Measurements from ENCODE around the gene DAZAP2.
"Not testable (repeated sequence)": the region's sequence is repeated elsewhere in the genome, so short reads cannot be mapped to it uniquely, and the experiment has no call there.

Gene DAZAP2

GRCh38 chr12:51247523-51248206, 9.0 kb downstream of the DAZAP2 start:
- DNase-seq (ENCODE audit: low spot score) = no peak

DNA sequence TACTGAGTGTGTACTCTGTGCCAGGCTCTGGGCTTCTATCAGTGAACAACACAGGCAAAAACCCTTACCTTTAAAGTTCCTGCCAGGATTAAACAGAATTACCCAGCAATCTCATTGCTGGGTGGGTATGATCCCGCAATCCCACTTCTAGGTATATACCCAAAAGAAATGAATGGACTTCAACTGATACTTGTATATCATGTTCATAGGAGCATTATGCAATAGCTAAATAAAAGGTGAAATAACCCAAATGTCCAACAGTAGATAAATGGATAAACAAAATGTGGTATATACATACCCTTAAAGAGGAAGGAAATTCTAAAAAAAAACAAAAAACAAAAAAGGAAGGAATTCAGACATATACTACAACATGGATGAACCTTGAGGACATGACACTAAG, 14.7 kb downstream of the DAZAP2 start:
- no peak for DNase-seq (ENCODE audit: low spot score)

- no peak for DNase-seq (ENCODE audit: low spot score)
Observed at GRCh38 chr12:51254536-51254935, 15.9 kb downstream of the DAZAP2 start.

DNA sequence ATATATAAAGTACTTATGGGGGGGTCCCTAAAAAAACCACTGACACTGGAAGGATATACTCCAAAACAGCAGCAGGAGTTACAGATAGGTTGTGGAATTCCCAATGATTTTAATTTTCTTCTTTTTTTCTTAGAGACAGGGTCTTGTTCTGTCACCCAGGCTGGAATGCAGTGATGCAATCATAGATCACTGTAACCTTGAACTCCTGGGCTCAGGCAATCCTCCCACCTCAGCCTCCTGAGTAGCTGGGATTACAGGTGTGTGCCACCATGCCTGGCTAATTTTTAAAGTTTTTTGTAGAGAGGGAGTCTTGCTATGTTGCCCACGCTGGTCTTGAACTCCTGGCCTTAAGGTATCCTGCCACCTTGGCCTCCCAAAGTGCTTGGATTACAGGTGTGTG, 21.0 kb downstream of the DAZAP2 start:
- DNase-seq (ENCODE audit: low spot score) = not testable (repeated sequence)

GRCh38 chr12:51262758-51263177, 24.1 kb downstream of the DAZAP2 start:
- peak; percentile 58 for DNase-seq (ENCODE audit: low spot score)

- DNase-seq (ENCODE audit: low spot score) = no peak
Observed at GRCh38 chr12:51263341-51263740, 24.7 kb downstream of the DAZAP2 start.

DNA sequence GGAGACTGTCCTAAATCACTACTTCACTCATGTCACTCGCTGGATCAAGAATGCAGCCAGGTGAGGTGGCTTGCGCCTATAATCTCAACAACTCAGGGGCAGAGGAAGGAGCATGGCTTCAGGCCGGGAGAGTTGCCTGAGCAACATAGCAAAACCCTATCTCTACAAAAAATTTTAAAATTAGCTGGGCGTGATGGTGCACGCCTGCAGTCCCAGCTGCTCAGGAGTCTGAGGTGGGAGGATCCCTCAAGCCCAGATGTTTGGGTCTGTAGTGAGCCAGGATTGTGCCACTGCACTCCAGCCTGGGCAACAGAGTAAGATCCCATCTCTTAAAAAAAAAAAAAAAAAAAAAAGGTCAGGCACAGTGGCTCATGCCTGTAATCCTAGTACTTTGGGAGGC, 25.7 kb downstream of the DAZAP2 start:
- no peak for DNase-seq (ENCODE audit: low spot score)

DNA sequence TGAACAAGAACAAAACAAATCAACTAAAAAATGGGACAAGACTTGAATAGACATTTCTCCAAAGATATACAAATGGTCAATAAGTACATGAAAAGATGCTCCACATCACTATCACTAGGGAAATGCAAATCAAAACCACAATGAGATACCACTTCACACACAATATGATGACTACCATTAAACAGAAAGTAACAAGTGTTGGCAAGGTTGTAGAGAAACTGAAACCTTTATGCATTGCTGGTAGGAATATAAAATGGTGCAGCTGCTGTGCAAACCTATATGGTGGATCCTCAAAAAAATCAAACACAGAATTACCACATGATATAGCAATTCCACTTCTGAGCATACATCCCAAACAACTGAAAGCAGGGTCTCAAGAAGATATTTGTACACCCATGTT, 26.4 kb downstream of the DAZAP2 start:
- no peak for DNase-seq (ENCODE audit: low spot score)

GRCh38 chr12:51269174-51270066, 30.8 kb downstream of the DAZAP2 start:
- peak; percentile 67 for DNase-seq (ENCODE audit: low spot score)

DNA sequence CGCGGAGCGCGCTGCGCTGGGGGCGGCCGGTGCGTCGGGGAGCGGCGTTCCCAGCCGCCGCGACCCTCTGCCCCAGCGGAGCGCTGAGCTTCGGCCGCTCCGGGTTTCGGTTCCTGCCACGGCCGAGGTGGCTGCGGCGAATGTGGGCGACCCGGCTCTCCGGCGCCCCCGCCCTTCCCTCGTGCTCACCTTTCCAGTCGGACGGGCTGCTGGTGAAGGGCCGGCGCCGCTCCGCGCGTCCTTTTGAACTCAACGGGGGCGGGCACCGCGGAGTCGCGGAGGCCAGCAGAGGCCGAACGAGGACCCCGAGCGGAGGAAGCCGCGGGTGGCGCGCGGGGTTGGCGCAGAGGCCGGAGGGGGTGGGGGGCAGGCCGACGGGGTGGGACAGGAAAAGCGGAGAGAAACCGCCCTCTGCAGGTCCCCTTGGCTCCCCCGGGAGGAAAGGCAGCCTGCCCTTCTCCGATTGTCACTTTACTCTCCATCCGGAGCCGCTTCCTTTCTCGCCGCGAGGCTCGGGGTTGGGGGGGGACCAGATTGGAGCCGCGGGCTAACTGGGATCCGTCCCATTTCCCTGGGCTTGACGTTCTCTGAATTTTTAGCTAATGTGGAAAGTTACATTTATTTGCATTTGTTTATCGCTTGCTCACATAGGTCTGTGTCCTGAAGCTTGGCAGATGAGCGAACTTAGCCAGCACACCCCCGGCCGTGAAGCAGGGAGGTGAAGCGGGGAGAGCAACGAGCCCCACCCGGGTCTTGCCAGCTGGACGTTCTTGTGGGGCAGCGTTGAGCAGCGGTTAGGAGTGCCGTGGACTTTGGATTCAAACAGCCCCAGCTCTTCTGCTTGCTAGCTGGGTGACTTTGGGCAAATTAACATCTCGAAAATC, 31.7 kb downstream of the DAZAP2 start, which contains the start of gene SMAGP:
Gene SMAGP (minus strand): TSS at position 349 of the 884 bp plus-strand sequence. CDS start 1,137 bp downstream, outside the sequence.
- peak; percentile 73 for DNase-seq (ENCODE audit: low spot score)

DNA sequence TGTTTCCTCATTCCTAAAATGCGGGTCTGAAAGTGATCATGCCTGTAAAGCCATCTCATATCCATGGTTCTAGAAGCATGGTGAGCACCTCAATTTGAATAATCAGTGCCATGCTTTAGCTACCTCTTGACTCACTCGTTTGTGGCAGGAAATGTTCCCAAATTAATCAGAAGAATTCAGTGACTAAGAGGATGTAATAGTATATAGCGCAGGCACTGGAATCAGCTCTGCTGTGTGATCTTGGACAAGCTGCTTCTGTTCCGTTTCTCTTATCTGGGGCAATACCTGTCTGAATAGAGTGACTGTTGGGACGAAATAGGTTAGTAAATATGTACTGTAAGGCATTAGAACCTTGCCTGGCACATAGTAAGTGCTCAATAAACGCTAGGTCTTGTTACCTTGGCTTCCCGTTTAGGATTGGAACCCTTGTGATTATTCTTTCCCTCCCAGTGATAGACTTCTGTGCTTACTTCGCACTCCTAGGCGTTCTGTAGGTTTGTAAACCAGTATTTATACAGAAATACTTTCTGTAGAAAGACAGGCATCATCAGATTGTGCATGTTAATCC, 32.4 kb downstream of the DAZAP2 start:
- peak; percentile 74 for DNase-seq (ENCODE audit: low spot score)

- DNase-seq (ENCODE audit: low spot score) = not testable (repeated sequence)
Observed at GRCh38 chr12:51272810-51273209, 34.2 kb downstream of the DAZAP2 start.

GRCh38 chr12:51275088-51275487, 36.5 kb downstream of the DAZAP2 start:
- no peak for DNase-seq (ENCODE audit: low spot score)

DNA sequence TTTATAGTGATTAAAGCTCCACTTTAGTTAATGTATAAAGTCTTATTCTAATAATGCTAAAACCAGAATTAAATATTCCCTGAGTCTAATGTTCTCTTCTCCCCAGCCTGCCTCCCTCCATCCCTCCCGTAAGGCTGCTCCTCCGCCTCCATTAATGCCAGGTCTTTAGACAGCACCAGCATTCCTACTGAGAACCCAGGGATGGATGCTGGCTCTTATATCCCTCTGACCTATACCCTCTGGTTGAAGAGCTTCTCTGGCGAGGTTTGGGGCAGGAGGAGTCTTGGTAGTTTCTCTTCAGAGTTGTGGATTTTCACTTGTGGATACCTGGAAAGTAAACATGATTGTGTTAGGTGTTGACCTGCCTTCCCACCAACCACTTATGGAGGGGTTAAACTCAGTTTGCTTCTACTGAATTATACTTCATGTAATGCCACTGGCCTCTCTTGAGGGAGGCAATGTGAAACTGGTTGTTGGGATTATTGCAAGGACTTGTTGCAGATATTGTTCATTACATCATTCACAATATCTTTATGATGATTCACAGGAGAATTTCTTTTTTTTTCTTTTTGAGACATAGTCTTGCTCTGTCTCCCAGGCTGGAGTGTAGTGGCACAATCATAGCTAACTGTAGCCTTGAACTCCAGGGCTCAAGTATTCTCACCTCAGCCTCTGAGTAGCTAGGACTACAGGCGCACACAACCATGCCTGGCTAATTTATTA, 42.7 kb downstream of the DAZAP2 start:
- DNase-seq (ENCODE audit: low spot score) = peak; percentile 74

- DNase-seq (ENCODE audit: low spot score) = no peak
Observed at GRCh38 chr12:51285843-51286242, 47.2 kb downstream of the DAZAP2 start.

DNA sequence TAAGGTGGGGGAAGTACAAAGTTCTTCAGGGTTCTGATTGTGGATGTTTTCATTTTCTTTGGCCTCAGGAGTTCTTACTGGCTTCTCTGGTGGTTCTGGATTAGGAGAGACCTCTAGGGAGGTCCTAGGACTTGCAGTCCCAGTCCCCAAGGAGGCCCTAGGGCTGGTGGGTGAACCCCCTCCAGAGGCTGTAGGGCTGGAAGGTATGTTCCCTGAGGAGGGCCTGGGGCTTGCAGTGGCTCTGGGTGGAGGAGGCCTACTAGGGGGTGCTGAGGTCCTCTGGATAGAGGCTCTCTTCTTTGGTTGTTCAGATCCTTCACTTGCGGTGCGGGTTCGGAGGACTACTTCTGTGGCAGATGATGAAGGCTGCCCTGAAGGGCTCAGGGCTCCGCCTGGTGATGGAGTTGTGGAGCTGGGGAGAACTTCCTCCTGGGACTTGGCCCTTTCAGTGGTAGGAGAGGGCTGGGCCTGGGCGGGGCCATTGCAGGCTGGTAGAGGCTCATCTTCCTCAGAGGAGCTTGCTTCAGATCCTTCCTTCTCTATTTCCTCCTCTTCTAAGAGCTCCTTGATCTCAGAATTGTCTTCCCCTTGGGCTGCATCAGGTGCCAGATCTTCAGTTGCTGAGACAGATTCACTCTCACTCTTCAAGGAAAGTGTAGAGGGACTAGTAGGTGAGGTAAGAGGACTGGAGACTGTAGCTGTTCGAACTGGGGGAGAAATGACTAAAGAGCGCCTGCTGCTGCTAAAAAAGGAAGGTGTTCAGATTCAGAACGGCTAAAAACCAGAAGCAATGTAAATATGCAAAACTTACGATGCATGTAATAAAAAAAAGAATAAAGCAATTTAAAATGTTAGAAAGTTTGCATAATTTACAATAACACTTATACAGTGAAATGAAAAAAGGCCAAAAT, 53.2 kb downstream of the DAZAP2 start:
- DNase-seq (ENCODE audit: low spot score) = not testable (repeated sequence)
